Dermis blood vessel endothelial cell (primary cell): ENCODE results near the gene FAM83F. TPM values are rescaled to one million over a fixed set of nuclear protein-coding genes. Genes with fewer than 3 reads are reported as not detected.

Experiments used
- DNase-seq: peaks from one replicate; pipeline ENCODE4 v3.0.0; 2010
- total RNA-seq: library from RNA; depleted of rRNA; stranded (reverse); fragments of >200 nt; gene quantifications from 2 replicates; pipeline ENCODE4 v1.2.3, GENCODE V29; 2014

Gene FAM83F
- total RNA-seq, 1 donor from 2014 or later: under 0.01 TPM

GRCh38 chr22:39995393-39996252 is 869 bp downstream of the FAM83F start:
- DNase-seq: no peak

GRCh38 chr22:39996732-39997131 is 2.0 kb downstream of the FAM83F start:
- DNase-seq: peak; percentile 19

GRCh38 chr22:39997421-39997820 is 2.7 kb downstream of the FAM83F start:
- DNase-seq: no peak

GRCh38 chr22:39997939-39998726 is 3.4 kb downstream of the FAM83F start:
- peak; percentile 62 for DNase-seq

GRCh38 chr22:39999144-39999757 is 4.5 kb downstream of the FAM83F start:
- peak; percentile 6 for DNase-seq

- no peak for DNase-seq
Measured at GRCh38 chr22:40000171-40000570, 5.4 kb downstream of the FAM83F start.

GRCh38 chr22:40001106-40001505 is 6.4 kb downstream of the FAM83F start:
- no peak for DNase-seq

GRCh38 chr22:40001800-40002577 is 7.2 kb downstream of the FAM83F start:
- DNase-seq: no peak

- DNase-seq: no peak
Measured at GRCh38 chr22:40002935-40003715, 8.4 kb downstream of the FAM83F start.

GRCh38 chr22:40004836-40005235 is 10.1 kb downstream of the FAM83F start:
- DNase-seq: no peak

GRCh38 chr22:40006641-40007040 is 11.9 kb downstream of the FAM83F start:
- DNase-seq: no peak

- no peak for DNase-seq
Measured at GRCh38 chr22:40007853-40008710, 13.3 kb downstream of the FAM83F start.

GRCh38 chr22:40008726-40009291 is 14.1 kb downstream of the FAM83F start:
- no peak for DNase-seq

- no peak for DNase-seq
Measured at GRCh38 chr22:40009292-40009774, 14.6 kb downstream of the FAM83F start.

GRCh38 chr22:40009951-40010671 is 15.4 kb downstream of the FAM83F start:
- no peak for DNase-seq

GRCh38 chr22:40010746-40011145 is 16.0 kb downstream of the FAM83F start:
- DNase-seq: no peak

GRCh38 chr22:40014667-40015248 is 20.0 kb downstream of the FAM83F start:
- DNase-seq: no peak

GRCh38 chr22:40015358-40015976 is 20.7 kb downstream of the FAM83F start:
- DNase-seq: no peak

- no peak for DNase-seq
Measured at GRCh38 chr22:40018051-40018450, 23.3 kb downstream of the FAM83F start.
